ENCODE data around the gene DHRS9.

DHRS9 gene

GRCh38 chr2:169105476-169105875, 36.1 kb downstream of the DHRS9 start:
- H3K36me3 ChIP-seq, result no peaks in the 10 kb centered on the region
- TF ChIP-seq CTCF (IDR thresholded peaks at IDR 0.05), result no peak
- H3K9me3 ChIP-seq, result no peaks in the 10 kb centered on the region
- peak overlapping the region; percentile 85 for H3K27ac ChIP-seq
- no peaks in the 10 kb centered on the region for H3K27me3 ChIP-seq
- H3K4me3 ChIP-seq (ENCODE audit: low read depth in 1 of 2, low read length in 1 of 2), result peak overlapping the region in 1 of 2 experiments; percentile 17
- peaks cover 91 to 93% of the 10 kb centered on the region in 2 experiments for H3K4me1 ChIP-seq (ENCODE audit: control insufficient read depth in 1 of 2, insufficient read depth in 1 of 2, low read depth in 1 of 2, low read length in 1 of 2)

DNA sequence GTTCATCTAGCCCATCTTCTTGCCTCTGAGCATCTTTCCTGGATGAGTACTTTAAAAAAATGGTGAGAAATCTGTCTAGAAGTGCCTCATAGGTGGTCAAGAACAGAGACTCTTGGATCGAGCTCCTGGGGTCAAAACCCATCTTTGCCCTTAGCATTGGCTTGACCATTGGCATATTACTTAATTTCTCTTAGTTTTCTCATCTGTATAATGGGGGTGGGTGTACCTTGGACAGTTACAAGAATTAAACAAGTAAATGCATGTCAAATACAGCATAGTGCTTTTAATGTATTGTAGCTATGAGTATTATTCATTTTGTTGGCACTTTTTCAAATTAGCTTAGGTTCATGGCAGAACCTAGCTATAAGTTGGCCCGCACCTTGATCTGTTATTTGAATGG, 36.8 kb downstream of the DHRS9 start:
- Histone ChIP-seq H3K4me3 (ENCODE audit: low read depth in 1 of 2, low read length in 1 of 2) (peak overlapping the region in 1 of 2 experiments; percentile 50), H3K9me3 (no peaks in the 10 kb centered on the region), H3K4me1 (ENCODE audit: control insufficient read depth in 1 of 2, insufficient read depth in 1 of 2, low read depth in 1 of 2, low read length in 1 of 2) (peaks cover 93% of the 10 kb centered on the region in 2 experiments), H3K27ac (peak overlapping the region; percentile 85), H3K27me3 (no peaks in the 10 kb centered on the region), H3K36me3 (no peaks in the 10 kb centered on the region)
- no peak for TF ChIP-seq CTCF (IDR thresholded peaks at IDR 0.05)

- Histone ChIP-seq H3K27ac (peak overlapping the region; percentile 85), H3K36me3 (no peaks in the 10 kb centered on the region), H3K27me3 (no peaks in the 10 kb centered on the region), H3K4me1 (ENCODE audit: control insufficient read depth in 1 of 2, insufficient read depth in 1 of 2, low read depth in 1 of 2, low read length in 1 of 2) (peaks cover 93 to 95% of the 10 kb centered on the region in 2 experiments), H3K9me3 (no peaks in the 10 kb centered on the region), H3K4me3 (ENCODE audit: low read depth in 1 of 2, low read length in 1 of 2) (peak overlapping the region; percentile 48 to 50)
- TF ChIP-seq CTCF (IDR thresholded peaks at IDR 0.05), result no peak
Measured at GRCh38 chr2:169106563-169107545, 37.5 kb downstream of the DHRS9 start.

GRCh38 chr2:169107645-169108044, 38.3 kb downstream of the DHRS9 start:
- Histone ChIP-seq H3K27me3 (no peaks in the 10 kb centered on the region), H3K4me3 (ENCODE audit: low read depth in 1 of 2, low read length in 1 of 2) (peak overlapping the region; percentile 48 to 50), H3K4me1 (ENCODE audit: control insufficient read depth in 1 of 2, insufficient read depth in 1 of 2, low read depth in 1 of 2, low read length in 1 of 2) (peaks cover 86 to 87% of the 10 kb centered on the region in 2 experiments), H3K36me3 (no peaks in the 10 kb centered on the region), H3K27ac (peak overlapping the region; percentile 85), H3K9me3 (no peaks in the 10 kb centered on the region)
- no peak for TF ChIP-seq CTCF (IDR thresholded peaks at IDR 0.05)

DNA sequence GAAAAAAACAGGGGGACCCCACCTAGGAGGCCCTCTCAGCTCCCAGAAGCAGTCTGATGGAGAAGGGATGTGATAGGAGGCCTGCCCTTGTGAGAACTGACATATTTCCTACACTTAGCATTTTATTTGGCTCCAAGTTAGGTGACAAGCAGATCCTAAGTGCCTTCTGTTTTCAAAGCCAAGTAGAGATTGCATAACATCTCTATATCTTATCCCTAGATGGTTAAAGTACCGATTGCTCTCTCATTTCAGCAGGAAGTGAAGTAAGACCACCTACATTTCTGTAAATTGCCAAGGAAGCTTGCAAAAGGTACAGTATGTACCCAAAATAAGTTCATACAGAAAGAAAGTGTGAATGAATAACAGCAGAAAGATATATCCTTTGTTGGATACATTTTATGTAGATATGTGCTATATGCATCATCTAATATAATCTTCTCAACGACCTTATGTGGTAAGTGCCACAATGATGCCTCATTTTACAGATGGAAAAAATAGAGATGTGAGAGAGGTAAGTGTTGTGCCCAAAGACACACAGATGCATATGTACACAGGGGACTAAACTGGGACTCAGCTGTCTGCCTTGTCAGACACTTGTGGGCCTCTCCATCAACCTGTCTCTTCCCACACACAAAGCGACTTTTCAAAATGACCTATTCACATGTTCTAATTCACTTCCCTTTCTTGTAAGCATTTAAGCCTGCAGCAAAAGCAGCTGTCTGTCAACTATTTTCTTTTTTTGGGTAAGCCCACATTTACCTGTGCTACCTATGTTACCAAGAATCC, 38.9 kb downstream of the DHRS9 start:
- Histone ChIP-seq H3K4me1 (ENCODE audit: control insufficient read depth in 1 of 2, insufficient read depth in 1 of 2, low read depth in 1 of 2, low read length in 1 of 2) (peaks cover 79 to 80% of the 10 kb centered on the region in 2 experiments), H3K4me3 (ENCODE audit: low read depth in 1 of 2, low read length in 1 of 2) (peak overlapping the region; percentile 48 to 50), H3K27ac (peak overlapping the region; percentile 85), H3K9me3 (no peaks in the 10 kb centered on the region), H3K36me3 (no peaks in the 10 kb centered on the region), H3K27me3 (no peaks in the 10 kb centered on the region)
- no peak for TF ChIP-seq CTCF (IDR thresholded peaks at IDR 0.05)
